Measurements from ENCODE around the gene TNS3. TPM values are rescaled to one million over a fixed set of nuclear protein-coding genes. Genes with fewer than 3 reads are reported as not detected.
"Not testable (repeated sequence)": the region's sequence is repeated elsewhere in the genome, so short reads cannot be mapped to it uniquely, and the experiment has no call there.

The TNS3 gene
- total and polyA plus RNA-seq, 4 experiments from 2014 or later = 0.11 to 3.2 (median 1.3) TPM; not detected in 1

GRCh38 chr7:47541485-47541884, 40.4 kb downstream of the TNS3 start:
- H3K36me3 Mint-ChIP-seq; H3K27ac ChIP-seq (ENCODE audit: low read depth, low read length); H3K36me3 ChIP-seq (ENCODE audit: insufficient read depth, low read length); H3K4me3 Mint-ChIP-seq; intact Hi-C loops (cut with micrococcal nuclease); DNase-seq; H3K9me3 Mint-ChIP-seq; H3K4me3 ChIP-seq (ENCODE audit: low read length in 2 of 2); H3K27me3 Mint-ChIP-seq; H3K9me3 ChIP-seq (ENCODE audit: control insufficient read depth in 1 of 2, low read length in 2 of 2); CTCF ChIA-PET (ENCODE audit: partially characterized antibody); POLR2A ChIA-PET (ENCODE audit: partially characterized antibody); H3K4me1 ChIP-seq (ENCODE audit: insufficient read depth, low read length); H3K27me3 ChIP-seq (ENCODE audit: insufficient read depth, low read length); H3K27ac Mint-ChIP-seq; H3K4me1 Mint-ChIP-seq: not testable (repeated sequence)

- H3K36me3 ChIP-seq (ENCODE audit: insufficient read depth, low read length) = no peaks in the 10 kb centered on the region
- Mint-ChIP-seq H3K27ac (no peak overlapping the region), H3K4me3 (no peak overlapping the region), H3K36me3 (no peaks in the 10 kb centered on the region), H3K9me3 (peaks cover 0 to 4% (median 0%) of the 10 kb centered on the region in 8 donors), H3K27me3 (peaks cover 0 to 5% of the 10 kb centered on the region in 2 donors), H3K4me1 (no peaks in the 10 kb centered on the region)
- no peak overlapping the region for H3K27ac ChIP-seq (ENCODE audit: low read depth, low read length)
- no peaks in the 10 kb centered on the region for H3K27me3 ChIP-seq (ENCODE audit: insufficient read depth, low read length)
- DNase-seq = no peak
- ChIA-PET POLR2A (ENCODE audit: partially characterized antibody) (no interaction called here), CTCF (ENCODE audit: partially characterized antibody) (no interaction called here)
- H3K4me3 ChIP-seq (ENCODE audit: low read length in 2 of 2) = no peak overlapping the region
- intact Hi-C loops (cut with micrococcal nuclease) = no loop called here
- H3K4me1 ChIP-seq (ENCODE audit: insufficient read depth, low read length) = no peaks in the 10 kb centered on the region
- H3K9me3 ChIP-seq (ENCODE audit: control insufficient read depth in 1 of 2, low read length in 2 of 2) = no peaks in the 10 kb centered on the region
Observed at GRCh38 chr7:47540387-47541350, 41.2 kb downstream of the TNS3 start.

GRCh38 chr7:47540053-47540386, 41.9 kb downstream of the TNS3 start:
- H3K9me3 Mint-ChIP-seq = peaks cover 0 to 4% (median 0%) of the 10 kb centered on the region in 8 donors
- Histone ChIP-seq H3K9me3 (ENCODE audit: control insufficient read depth in 1 of 2, low read length in 2 of 2) (no peaks in the 10 kb centered on the region), H3K27ac (ENCODE audit: low read depth, low read length) (no peak overlapping the region), H3K36me3 (ENCODE audit: insufficient read depth, low read length) (no peaks in the 10 kb centered on the region), H3K4me1 (ENCODE audit: insufficient read depth, low read length) (no peaks in the 10 kb centered on the region), H3K4me3 (ENCODE audit: low read length in 2 of 2) (no peak overlapping the region), H3K27me3 (ENCODE audit: insufficient read depth, low read length) (no peaks in the 10 kb centered on the region)
- H3K4me1 Mint-ChIP-seq = no peaks in the 10 kb centered on the region
- H3K27me3 Mint-ChIP-seq = peaks cover 0 to 5% of the 10 kb centered on the region in 2 donors
- ChIA-PET CTCF (ENCODE audit: partially characterized antibody) (no interaction called here), POLR2A (ENCODE audit: partially characterized antibody) (no interaction called here)
- intact Hi-C loops (cut with micrococcal nuclease) = no loop called here
- no peak overlapping the region for H3K4me3 Mint-ChIP-seq
- H3K36me3 Mint-ChIP-seq = no peaks in the 10 kb centered on the region
- DNase-seq = no peak
- no peak overlapping the region for H3K27ac Mint-ChIP-seq

- H3K27me3 Mint-ChIP-seq = peaks cover 0 to 5% of the 10 kb centered on the region in 2 donors
- Histone ChIP-seq H3K27ac (ENCODE audit: low read depth, low read length) (no peak overlapping the region), H3K9me3 (ENCODE audit: control insufficient read depth in 1 of 2, low read length in 2 of 2) (no peaks in the 10 kb centered on the region), H3K4me3 (ENCODE audit: low read length in 2 of 2) (no peak overlapping the region), H3K36me3 (ENCODE audit: insufficient read depth, low read length) (no peaks in the 10 kb centered on the region), H3K4me1 (ENCODE audit: insufficient read depth, low read length) (no peaks in the 10 kb centered on the region), H3K27me3 (ENCODE audit: insufficient read depth, low read length) (no peaks in the 10 kb centered on the region)
- POLR2A ChIA-PET (ENCODE audit: partially characterized antibody) = no interaction called here
- H3K4me3 Mint-ChIP-seq = no peak overlapping the region
- H3K27ac Mint-ChIP-seq = no peak overlapping the region
- no peaks in the 10 kb centered on the region for H3K4me1 Mint-ChIP-seq
- CTCF ChIA-PET (ENCODE audit: partially characterized antibody) = no interaction called here
- no peak for DNase-seq
- intact Hi-C loops (cut with micrococcal nuclease) = no loop called here
- H3K9me3 Mint-ChIP-seq = peaks cover 0 to 4% (median 0%) of the 10 kb centered on the region in 8 donors
- H3K36me3 Mint-ChIP-seq = no peaks in the 10 kb centered on the region
Observed at GRCh38 chr7:47539398-47540052, 42.4 kb downstream of the TNS3 start.

- no peaks in the 10 kb centered on the region for H3K36me3 Mint-ChIP-seq
- H3K4me3 ChIP-seq (ENCODE audit: low read length in 2 of 2) = no peak overlapping the region
Observed at GRCh38 chr7:47538846-47539311, 43.0 kb downstream of the TNS3 start.

DNA sequence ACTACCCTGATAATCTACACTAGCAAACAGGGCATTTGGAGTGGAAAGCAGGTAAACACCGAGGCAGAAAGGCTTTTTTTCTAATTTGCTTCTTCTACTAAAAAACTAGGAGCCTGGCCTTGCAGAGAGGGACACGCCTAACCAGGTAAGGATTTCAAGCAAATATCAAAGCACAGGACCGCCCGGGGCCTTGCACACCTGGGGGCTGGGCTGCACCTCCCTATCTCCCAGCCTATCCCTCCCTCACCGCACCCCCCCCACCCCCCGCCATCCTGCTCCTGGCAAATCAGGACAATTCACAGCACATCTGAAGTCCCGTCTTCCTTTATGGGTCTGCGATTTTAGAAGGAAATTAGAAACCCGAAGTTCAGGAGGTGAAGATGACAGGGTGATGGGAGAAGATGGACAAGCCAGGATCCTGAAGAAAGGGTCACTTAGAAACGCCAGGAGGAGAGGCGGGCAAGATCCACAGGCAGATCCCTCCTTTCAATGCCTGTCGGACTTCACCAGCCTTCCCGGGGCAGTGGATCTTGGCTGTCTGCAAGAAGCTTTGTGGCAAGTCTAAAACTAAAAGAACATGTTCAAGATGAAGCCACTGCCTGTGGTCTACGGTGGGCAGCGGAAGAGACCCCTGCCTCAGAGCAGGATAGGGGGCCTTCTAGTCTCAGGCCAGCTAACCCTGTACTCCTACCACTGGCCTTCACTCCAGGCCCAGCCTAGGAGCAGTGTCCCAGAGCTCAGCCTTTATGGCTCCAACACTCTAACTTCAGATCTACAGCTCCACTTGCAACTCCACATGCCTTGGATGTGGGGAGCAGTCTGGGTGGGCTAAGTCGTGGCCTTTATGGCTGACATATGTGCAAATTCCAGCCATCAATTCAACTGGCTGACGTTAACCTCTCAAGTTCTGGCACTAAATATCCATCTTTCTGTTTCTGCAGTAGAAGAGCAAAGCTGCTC, 43.9 kb downstream of the TNS3 start:
- H3K27me3 Mint-ChIP-seq = peaks cover 0 to 5% of the 10 kb centered on the region in 2 donors
- H3K36me3 Mint-ChIP-seq = no peaks in the 10 kb centered on the region
- H3K9me3 Mint-ChIP-seq = peaks cover 0 to 4% (median 0%) of the 10 kb centered on the region in 8 donors
- H3K4me3 ChIP-seq (ENCODE audit: low read length in 2 of 2) = no peak overlapping the region
- no peaks in the 10 kb centered on the region for H3K4me1 Mint-ChIP-seq
- H3K36me3 ChIP-seq (ENCODE audit: insufficient read depth, low read length) = no peaks in the 10 kb centered on the region
- ChIA-PET CTCF (ENCODE audit: partially characterized antibody) (no interaction called here), POLR2A (ENCODE audit: partially characterized antibody) (no interaction called here)
- DNase-seq = no peak
- H3K9me3 ChIP-seq (ENCODE audit: control insufficient read depth in 1 of 2, low read length in 2 of 2) = no peaks in the 10 kb centered on the region
- H3K27me3 ChIP-seq (ENCODE audit: insufficient read depth, low read length) = no peaks in the 10 kb centered on the region
- H3K4me1 ChIP-seq (ENCODE audit: insufficient read depth, low read length) = no peaks in the 10 kb centered on the region
- intact Hi-C loops (cut with micrococcal nuclease) = no loop called here
- H3K27ac Mint-ChIP-seq = no peak overlapping the region
- no peak overlapping the region for H3K4me3 Mint-ChIP-seq
- no peak overlapping the region for H3K27ac ChIP-seq (ENCODE audit: low read depth, low read length)

More at GRCh38 chr7:47538846-47539311, 43.0 kb downstream of the TNS3 start:
- ChIA-PET POLR2A (ENCODE audit: partially characterized antibody) (no interaction called here), CTCF (ENCODE audit: partially characterized antibody) (no interaction called here)
- DNase-seq = no peak
- no peak overlapping the region for H3K27ac Mint-ChIP-seq
- no peak overlapping the region for H3K4me3 Mint-ChIP-seq
- intact Hi-C loops (cut with micrococcal nuclease) = no loop called here
- H3K9me3 Mint-ChIP-seq = peaks cover 0 to 4% (median 0%) of the 10 kb centered on the region in 8 donors
- no peaks in the 10 kb centered on the region for H3K4me1 ChIP-seq (ENCODE audit: insufficient read depth, low read length)
- no peaks in the 10 kb centered on the region for H3K9me3 ChIP-seq (ENCODE audit: control insufficient read depth in 1 of 2, low read length in 2 of 2)
- no peak overlapping the region for H3K27ac ChIP-seq (ENCODE audit: low read depth, low read length)
- peaks cover 0 to 5% of the 10 kb centered on the region in 2 donors for H3K27me3 Mint-ChIP-seq
- no peaks in the 10 kb centered on the region for H3K27me3 ChIP-seq (ENCODE audit: insufficient read depth, low read length)
- H3K4me1 Mint-ChIP-seq = no peaks in the 10 kb centered on the region
- H3K36me3 ChIP-seq (ENCODE audit: insufficient read depth, low read length) = no peaks in the 10 kb centered on the region

Measured in CD4-positive, alpha-beta memory T cell (primary cell).